BLaER1 treated with 17β-estradiol and CSF1 and Interleukin-3, amounts not matched to agents 10 nM and 100 nM (cell line): ENCODE results near the gene RAET1G.
"Not testable (repeated sequence)": the region's sequence is repeated elsewhere in the genome, so short reads cannot be mapped to it uniquely, and the experiment has no call there.

ENCODE experiments used
- H3K27ac ChIP-seq, 11 experiments: shearing (Covaris generic); formaldehyde crosslinking; 2 replicates each; pipeline ENCODE4 v1.8.1; 2022
- H3K27me3 ChIP-seq, 11 experiments: shearing (Covaris generic); formaldehyde crosslinking; 2 replicates each; pipeline ENCODE4 v1.8.1; 2022
- H3K36me3 ChIP-seq, 11 experiments: shearing (Covaris generic); formaldehyde crosslinking; 2 replicates each; pipeline ENCODE4 v1.8.1; 2022
- H3K4me1 ChIP-seq, 10 experiments: shearing (Covaris generic); formaldehyde crosslinking; 2 replicates each; pipeline ENCODE4 v1.8.1; 2022
- H3K4me2 ChIP-seq, 11 experiments: shearing (Covaris generic); formaldehyde crosslinking; 2 replicates each; pipeline ENCODE4 v1.8.1; 2022
- H3K4me3 ChIP-seq, 10 experiments: shearing (Covaris generic); formaldehyde crosslinking; 2 replicates each; pipeline ENCODE4 v1.8.1; 2022
- H3K9ac ChIP-seq, 11 experiments: shearing (Covaris generic); formaldehyde crosslinking; 2 replicates each; pipeline ENCODE4 v1.8.1; 2022
- H3K9me3 ChIP-seq, 11 experiments: shearing (Covaris generic); formaldehyde crosslinking; replicated peaks in 1 of 11; 2 replicates each; pipeline ENCODE4 v1.8.1; 2022
- H4K20me1 ChIP-seq, 11 experiments: shearing (Covaris generic); formaldehyde crosslinking; 2 replicates each; pipeline ENCODE4 v1.8.1; 2022
- Cebpa-rat ChIP-seq, 11 experiments: shearing (Covaris generic); IDR thresholded peaks; 2 replicates each; pipeline ENCODE4 v1.8.1; 2022

RAET1G gene

GRCh38 chr6:149953934-149954327 is 31.0 kb upstream of the RAET1G start:
- H3K9ac ChIP-seq, H3K4me3 ChIP-seq, H4K20me1 ChIP-seq, H3K27ac ChIP-seq, H3K4me2 ChIP-seq, H3K36me3 ChIP-seq: not testable (repeated sequence)
- peaks cover 0 to 12% (median 9%) of the 10 kb centered on the region in 10 experiments; a peak in 12 of 20 replicates for H3K4me1 ChIP-seq
- peaks cover 90 to 100% (median 96%) of the 10 kb centered on the region in 11 experiments for H3K27me3 ChIP-seq
- peaks cover 0 to 13% (median 0%) of the 10 kb centered on the region in 11 experiments; a peak in 3 of 22 replicates for H3K9me3 ChIP-seq

- not testable (repeated sequence) for H3K4me3 ChIP-seq, H3K36me3 ChIP-seq, H3K9ac ChIP-seq, H3K27ac ChIP-seq, H3K4me2 ChIP-seq, H4K20me1 ChIP-seq
- peaks cover 0 to 13% (median 0%) of the 10 kb centered on the region in 11 experiments; a peak in 3 of 22 replicates for H3K9me3 ChIP-seq
- peaks cover 88 to 100% (median 95%) of the 10 kb centered on the region in 11 experiments for H3K27me3 ChIP-seq
- H3K4me1 ChIP-seq: peaks cover 0 to 12% (median 9%) of the 10 kb centered on the region in 10 experiments; a peak in 12 of 20 replicates
Observed at GRCh38 chr6:149953390-149953789, 30.5 kb upstream of the RAET1G start.

GRCh38 chr6:149951626-149952025 is 28.7 kb upstream of the RAET1G start:
- no peak overlapping the region for H3K4me3 ChIP-seq
- H4K20me1 ChIP-seq: peaks cover 0 to 5% (median 0%) of the 10 kb centered on the region in 11 experiments; a peak in 3 of 22 replicates
- peaks cover 0 to 12% (median 9%) of the 10 kb centered on the region in 10 experiments; a peak in 12 of 20 replicates for H3K4me1 ChIP-seq
- H3K9me3 ChIP-seq: peaks cover 0 to 13% (median 0%) of the 10 kb centered on the region in 11 experiments; a peak in 3 of 22 replicates
- no peaks in the 10 kb centered on the region for H3K36me3 ChIP-seq
- H3K27ac ChIP-seq: no peak overlapping the region
- no peak overlapping the region for H3K9ac ChIP-seq
- H3K27me3 ChIP-seq: peaks cover 71 to 88% (median 84%) of the 10 kb centered on the region in 11 experiments
- TF ChIP-seq Cebpa-rat (IDR thresholded peaks at IDR 0.05): no peak
- H3K4me2 ChIP-seq: no peak overlapping the region

- Histone ChIP-seq H3K4me2 (peak overlapping the region in 7 of 11 experiments; percentile 24 to 64 (median 42); a peak in 13 of 22 replicates), H3K9me3 (peaks cover 0 to 13% (median 0%) of the 10 kb centered on the region in 11 experiments; a peak in 3 of 22 replicates), H3K9ac (no peak overlapping the region), H3K27ac (no peak overlapping the region), H3K4me1 (peaks cover 0 to 12% (median 9%) of the 10 kb centered on the region in 10 experiments; a peak in 12 of 20 replicates), H3K36me3 (no peaks in the 10 kb centered on the region), H4K20me1 (peaks cover 0 to 5% (median 0%) of the 10 kb centered on the region in 11 experiments; a peak in 3 of 22 replicates), H3K27me3 (peaks cover 66 to 82% (median 78%) of the 10 kb centered on the region in 11 experiments), H3K4me3 (no peak overlapping the region)
- no peak for TF ChIP-seq Cebpa-rat (IDR thresholded peaks at IDR 0.05)
Observed at GRCh38 chr6:149951096-149951495, 28.2 kb upstream of the RAET1G start.

GRCh38 chr6:149950423-149950822 is 27.5 kb upstream of the RAET1G start:
- Histone ChIP-seq H3K27ac (no peak overlapping the region), H3K9me3 (peaks cover 0 to 8% (median 0%) of the 10 kb centered on the region in 11 experiments; a peak in 2 of 22 replicates), H3K9ac (no peak overlapping the region), H3K4me2 (peak overlapping the region in 8 of 11 experiments; percentile 24 to 64 (median 40); a peak in 14 of 22 replicates), H3K27me3 (peaks cover 59 to 76% (median 72%) of the 10 kb centered on the region in 11 experiments), H3K4me1 (peaks cover 0 to 12% (median 9%) of the 10 kb centered on the region in 10 experiments; a peak in 12 of 20 replicates), H3K4me3 (no peak overlapping the region), H3K36me3 (no peaks in the 10 kb centered on the region), H4K20me1 (peaks cover 0 to 4% (median 0%) of the 10 kb centered on the region in 11 experiments; a peak in 3 of 22 replicates)
- no peak for TF ChIP-seq Cebpa-rat (IDR thresholded peaks at IDR 0.05)

GRCh38 chr6:149948616-149949015 is 25.7 kb upstream of the RAET1G start:
- Histone ChIP-seq H3K9ac (no peak overlapping the region), H3K4me1 (peaks cover 0 to 12% (median 9%) of the 10 kb centered on the region in 10 experiments; a peak in 12 of 20 replicates), H4K20me1 (peaks cover 0 to 4% (median 0%) of the 10 kb centered on the region in 11 experiments; a peak in 3 of 22 replicates), H3K4me2 (no peak overlapping the region), H3K4me3 (no peak overlapping the region), H3K9me3 (no peaks in the 10 kb centered on the region), H3K27me3 (peaks cover 45 to 63% (median 58%) of the 10 kb centered on the region in 11 experiments), H3K27ac (no peak overlapping the region), H3K36me3 (no peaks in the 10 kb centered on the region)
- TF ChIP-seq Cebpa-rat (IDR thresholded peaks at IDR 0.05): no peak

GRCh38 chr6:149948011-149948410 is 25.1 kb upstream of the RAET1G start:
- peaks cover 0 to 12% (median 9%) of the 10 kb centered on the region in 10 experiments; a peak in 12 of 20 replicates for H3K4me1 ChIP-seq
- no peak overlapping the region for H3K9ac ChIP-seq
- peaks cover 0 to 4% (median 0%) of the 10 kb centered on the region in 11 experiments; a peak in 3 of 22 replicates for H4K20me1 ChIP-seq
- H3K27me3 ChIP-seq: peaks cover 40 to 63% (median 58%) of the 10 kb centered on the region in 11 experiments
- no peaks in the 10 kb centered on the region for H3K9me3 ChIP-seq
- no peak overlapping the region for H3K4me2 ChIP-seq
- no peak overlapping the region for H3K4me3 ChIP-seq
- no peak for TF ChIP-seq Cebpa-rat (IDR thresholded peaks at IDR 0.05)
- no peaks in the 10 kb centered on the region for H3K36me3 ChIP-seq
- H3K27ac ChIP-seq: no peak overlapping the region

GRCh38 chr6:149947533-149947932 is 24.6 kb upstream of the RAET1G start:
- H3K9ac ChIP-seq, H3K4me3 ChIP-seq, H3K4me2 ChIP-seq, H3K27ac ChIP-seq, H3K36me3 ChIP-seq, H4K20me1 ChIP-seq, H3K9me3 ChIP-seq: not testable (repeated sequence)
- H3K4me1 ChIP-seq: peaks cover 0 to 13% (median 9%) of the 10 kb centered on the region in 10 experiments; a peak in 12 of 20 replicates
- H3K27me3 ChIP-seq: peaks cover 38 to 63% (median 58%) of the 10 kb centered on the region in 11 experiments

- not testable (repeated sequence) for H3K9me3 ChIP-seq, H3K9ac ChIP-seq, H3K4me3 ChIP-seq, H3K4me2 ChIP-seq, H3K27ac ChIP-seq, H3K36me3 ChIP-seq, H4K20me1 ChIP-seq
- Histone ChIP-seq H3K4me1 (peaks cover 0 to 22% (median 16%) of the 10 kb centered on the region in 10 experiments; a peak in 17 of 20 replicates), H3K27me3 (peaks cover 41 to 63% (median 58%) of the 10 kb centered on the region in 11 experiments)
Observed at GRCh38 chr6:149946631-149947030, 23.7 kb upstream of the RAET1G start.

GRCh38 chr6:149945276-149945675 is 22.4 kb upstream of the RAET1G start:
- Histone ChIP-seq H4K20me1 (peaks cover 0 to 18% (median 4%) of the 10 kb centered on the region in 11 experiments; a peak in 11 of 22 replicates), H3K27me3 (peaks cover 41 to 63% (median 58%) of the 10 kb centered on the region in 11 experiments), H3K4me1 (peaks cover 6 to 18% (median 15%) of the 10 kb centered on the region in 10 experiments; a peak in 19 of 20 replicates)
- not testable (repeated sequence) for H3K9ac ChIP-seq, H3K36me3 ChIP-seq, H3K4me3 ChIP-seq, H3K4me2 ChIP-seq, H3K9me3 ChIP-seq, H3K27ac ChIP-seq

GRCh38 chr6:149943321-149943720 is 20.4 kb upstream of the RAET1G start:
- not testable (repeated sequence) for H3K27ac ChIP-seq, H3K9ac ChIP-seq, H3K4me3 ChIP-seq, H3K4me2 ChIP-seq, H3K36me3 ChIP-seq
- Histone ChIP-seq H3K4me1 (peaks cover 14 to 25% (median 19%) of the 10 kb centered on the region in 10 experiments), H3K9me3 (peaks cover 0 to 12% (median 0%) of the 10 kb centered on the region in 11 experiments; a peak in 6 of 22 replicates), H4K20me1 (peaks cover 0 to 38% (median 18%) of the 10 kb centered on the region in 11 experiments; a peak in 13 of 22 replicates), H3K27me3 (peaks cover 49 to 69% (median 62%) of the 10 kb centered on the region in 11 experiments)
